Measurements from ENCODE around the gene CENPP.

Gene CENPP

DNA sequence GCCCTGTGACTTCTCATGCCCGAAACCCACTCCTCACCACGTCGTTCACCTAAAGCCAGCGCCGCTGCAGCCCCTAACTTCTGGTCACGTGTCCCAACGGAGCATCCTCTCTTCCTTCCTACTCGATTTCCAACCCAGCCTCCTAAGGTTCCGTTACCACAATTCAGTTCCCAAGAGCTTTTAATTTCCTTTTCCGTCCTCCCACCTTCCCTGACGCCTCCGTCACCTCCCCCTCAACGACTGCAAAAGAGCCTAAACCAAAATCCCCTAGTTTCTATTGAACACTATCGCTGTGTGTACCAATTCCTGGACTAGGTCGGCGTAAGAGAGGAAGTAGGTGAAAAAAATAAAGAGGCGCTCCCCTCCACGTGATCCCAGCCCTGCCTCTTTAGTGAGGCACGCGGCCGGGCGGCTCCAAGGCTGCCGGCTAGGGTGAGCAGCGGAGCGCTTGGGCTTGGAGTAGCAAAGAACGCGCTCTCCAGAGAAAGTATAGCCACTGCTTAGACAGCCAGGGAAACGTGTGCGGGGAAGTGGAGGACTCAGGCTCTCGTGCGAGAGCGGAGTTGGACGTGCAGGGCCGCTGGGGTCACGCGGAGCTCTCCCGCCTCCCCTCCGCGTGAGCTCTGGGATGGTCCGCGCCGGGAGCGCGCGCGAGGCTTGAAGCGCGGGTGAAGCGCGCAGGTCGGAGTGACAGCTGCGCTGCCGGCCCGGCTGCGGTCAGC, at the start of gene CENPP, which contains the start of gene NOL8:
CENPP (plus strand) TSS at position 685 of the 722 bp plus-strand sequence.
NOL8 (minus strand) TSS at position 82 of the 722 bp plus-strand sequence. CDS start 1,189 bp downstream, outside the sequence.
- peak; percentile 88 for DNase-seq

GRCh38 chr9:92276331-92277032, 49.3 kb upstream of the CENPP start:
- DNase-seq: no peak

- no peak for DNase-seq
Measured at GRCh38 chr9:92278110-92278509, 47.6 kb upstream of the CENPP start.

DNA sequence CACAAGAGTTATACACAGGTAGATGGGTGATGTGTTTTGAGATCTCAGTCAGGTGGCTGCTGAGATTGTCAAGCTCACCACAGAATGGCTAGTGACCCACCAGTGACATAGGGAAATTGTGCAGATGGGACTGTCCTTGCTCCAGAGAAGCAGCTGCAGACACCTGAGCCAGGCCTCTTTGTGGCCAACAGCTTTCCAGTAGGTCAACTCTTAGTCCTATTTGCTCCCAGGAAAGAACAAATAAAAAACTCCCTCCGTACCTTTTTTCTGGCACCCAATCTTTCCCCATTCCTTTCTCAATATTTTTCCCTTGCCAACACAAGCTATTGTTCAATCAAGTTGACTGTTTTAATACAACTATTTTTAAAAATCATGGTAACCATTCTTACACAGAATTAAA, 46.5 kb upstream of the CENPP start:
- DNase-seq: no peak

- DNase-seq: no peak
Measured at GRCh38 chr9:92289708-92290390, 35.9 kb upstream of the CENPP start.

GRCh38 chr9:92290785-92291429, 34.8 kb upstream of the CENPP start:
- no peak for DNase-seq

DNA sequence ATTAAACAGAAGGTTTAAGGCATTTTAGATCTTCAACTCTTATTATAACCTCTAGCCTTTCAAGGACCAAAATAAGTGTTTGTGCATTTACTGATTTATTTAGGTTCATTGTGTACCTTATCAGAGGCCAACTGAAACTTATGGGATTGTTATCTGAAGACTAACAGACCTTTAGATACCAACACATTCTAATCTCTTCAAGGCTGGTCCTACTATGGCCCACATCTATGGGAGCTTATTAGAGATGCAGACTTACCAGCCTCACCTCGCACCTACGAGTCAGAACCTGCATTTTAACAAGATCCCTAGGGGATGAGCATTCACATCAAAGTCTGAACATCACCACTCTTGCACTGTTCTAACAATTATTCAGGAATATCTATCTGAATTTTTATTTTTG, 34.2 kb upstream of the CENPP start:
- no peak for DNase-seq

DNA sequence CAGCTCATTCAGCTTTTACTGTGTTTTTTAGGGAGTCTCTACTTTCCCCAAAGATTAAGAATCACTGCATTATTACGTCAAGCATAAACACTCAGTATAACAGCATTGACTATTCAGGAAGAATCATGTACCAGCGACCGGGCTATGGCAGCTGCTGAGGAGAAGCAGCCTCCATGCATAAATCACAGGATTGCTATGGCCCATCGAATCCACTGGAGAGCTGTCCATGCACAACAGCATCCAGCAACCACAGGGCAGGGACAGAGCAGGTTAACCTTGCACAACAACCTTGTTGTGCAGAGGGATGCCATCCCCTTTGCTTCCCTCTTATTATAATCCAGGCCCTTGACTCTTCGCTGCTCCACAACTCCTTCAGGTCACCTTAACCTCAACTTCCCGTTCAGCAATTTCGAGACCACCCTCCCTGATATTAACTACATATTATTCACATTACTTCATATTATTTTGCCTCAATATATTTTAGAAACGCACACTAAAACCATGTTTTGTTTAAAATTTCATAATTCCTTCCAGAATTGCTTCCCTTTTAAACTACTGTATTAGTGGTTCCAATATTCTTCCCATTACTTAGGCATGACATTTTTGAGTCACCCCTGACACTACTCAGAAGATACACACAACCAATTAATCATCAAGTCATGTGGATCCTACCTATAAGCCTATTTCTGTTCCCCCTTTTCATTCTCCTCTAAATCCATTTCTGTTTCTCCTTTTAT, 33.2 kb upstream of the CENPP start:
- no peak for DNase-seq

GRCh38 chr9:92293075-92293354, 32.7 kb upstream of the CENPP start:
- no peak for DNase-seq

- DNase-seq: peak; percentile 100
Measured at GRCh38 chr9:92293452-92294296, 32.1 kb upstream of the CENPP start, which contains the start of gene IARS1. IARS1 (minus strand) TSS chr9:92293697; CDS start chr9:92289419, 4,278 bp downstream.

GRCh38 chr9:92294297-92294676, 31.5 kb upstream of the CENPP start:
- DNase-seq: no peak

DNA sequence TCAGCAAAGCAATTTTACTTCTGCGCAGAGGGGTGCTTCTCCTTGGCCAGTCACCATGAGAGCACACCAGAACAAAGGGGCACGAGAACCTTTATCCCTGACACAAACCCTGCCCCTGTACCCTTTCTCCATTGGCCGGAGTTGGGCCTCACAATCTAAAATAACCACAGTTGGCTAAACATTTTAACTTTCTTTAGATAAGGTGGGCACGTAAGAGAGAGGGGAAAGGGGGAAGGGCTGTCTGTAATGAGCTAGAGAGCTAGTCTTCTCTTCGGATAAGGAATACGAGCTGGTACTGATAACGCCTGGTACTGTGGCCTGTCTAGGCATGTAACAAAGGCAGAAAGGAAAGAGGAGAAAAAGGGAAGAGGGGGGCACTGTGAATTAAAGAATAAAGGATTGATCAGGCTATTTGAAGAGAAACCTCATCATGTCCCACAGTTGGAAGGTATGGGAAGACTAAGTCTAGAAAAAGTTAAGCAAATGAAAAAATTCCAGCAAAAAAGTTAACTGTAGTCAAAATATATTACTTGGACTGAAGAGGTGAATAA, 30.4 kb upstream of the CENPP start:
- DNase-seq: no peak

- DNase-seq: no peak
Measured at GRCh38 chr9:92295827-92296258, 29.9 kb upstream of the CENPP start.

GRCh38 chr9:92297611-92298010, 28.1 kb upstream of the CENPP start:
- DNase-seq: no peak

GRCh38 chr9:92298036-92298435, 27.7 kb upstream of the CENPP start:
- DNase-seq: no peak

GRCh38 chr9:92299116-92299515, 26.6 kb upstream of the CENPP start:
- DNase-seq: no peak

DNA sequence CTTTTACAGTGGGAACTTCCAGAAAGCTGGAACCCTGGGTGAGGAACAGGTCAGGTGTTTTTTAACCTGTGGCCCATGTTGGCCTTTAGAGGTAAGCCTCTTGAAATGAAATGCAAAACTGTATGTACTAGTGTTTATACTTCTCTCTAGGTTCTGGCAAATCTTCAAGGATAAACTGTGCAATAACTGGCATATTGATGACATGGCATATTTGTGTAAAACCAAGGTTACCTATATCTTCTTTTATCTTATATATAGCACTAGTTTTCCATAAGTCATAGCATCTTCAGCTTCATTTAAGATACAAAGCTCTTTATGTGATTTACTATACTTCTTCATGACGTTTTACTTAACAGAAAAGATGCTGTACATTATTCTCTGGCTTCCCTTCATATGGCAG, 24.8 kb upstream of the CENPP start:
- DNase-seq: no peak

GRCh38 chr9:92308893-92309292, 16.9 kb upstream of the CENPP start:
- DNase-seq: no peak

DNA sequence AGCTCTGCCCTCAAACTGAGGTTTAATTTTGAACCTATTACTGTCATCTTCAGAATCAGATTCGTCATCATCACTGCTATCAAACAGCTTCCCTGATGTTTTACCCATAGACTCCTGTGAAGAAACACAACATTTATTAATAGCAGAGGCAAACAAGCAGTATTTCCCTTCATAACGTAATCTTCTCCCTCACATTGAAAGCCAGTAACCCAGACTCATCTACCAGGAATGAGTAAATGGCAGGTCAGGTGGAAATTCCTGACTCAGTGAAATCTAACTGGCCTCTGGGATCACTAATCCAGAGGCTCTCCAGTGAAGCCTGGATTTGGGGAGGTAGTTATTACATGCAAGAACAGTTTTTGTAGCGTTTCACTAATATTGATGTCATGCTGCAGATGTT, 15.2 kb upstream of the CENPP start:
- DNase-seq: no peak

DNA sequence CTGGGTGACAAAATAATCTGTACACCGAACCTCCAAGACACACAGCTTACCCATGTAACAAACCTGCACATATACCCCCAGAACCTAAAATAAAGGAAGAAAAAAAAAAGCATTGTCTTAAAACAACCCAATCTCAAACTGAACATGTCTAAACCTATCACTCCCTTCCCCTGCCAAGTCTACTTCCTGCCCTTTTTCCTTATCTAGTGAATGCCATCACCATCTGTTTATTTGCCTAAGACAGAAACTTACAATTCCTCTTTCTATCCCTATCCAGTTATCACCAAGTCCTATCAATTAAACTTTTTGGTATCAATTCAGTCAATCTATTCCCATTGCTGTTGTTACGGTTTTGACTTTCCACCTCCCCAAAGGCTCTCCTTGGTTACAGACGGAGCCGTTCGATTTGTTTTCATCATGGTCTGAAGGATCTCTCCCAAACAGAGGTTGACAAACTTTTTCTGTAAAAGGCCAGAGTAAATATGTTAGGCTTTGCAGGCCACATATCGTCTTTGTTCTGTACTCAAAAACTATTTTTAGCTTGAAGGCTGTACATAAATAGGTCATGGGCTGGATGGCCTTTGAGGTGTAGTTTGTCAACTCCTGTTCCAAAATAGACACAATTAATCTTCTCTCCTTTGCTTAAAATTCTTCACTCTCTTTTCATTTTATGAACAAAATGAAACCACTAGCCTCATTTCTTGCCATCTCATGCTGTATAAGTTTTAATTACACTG, 12.7 kb upstream of the CENPP start:
- no peak for DNase-seq

DNA sequence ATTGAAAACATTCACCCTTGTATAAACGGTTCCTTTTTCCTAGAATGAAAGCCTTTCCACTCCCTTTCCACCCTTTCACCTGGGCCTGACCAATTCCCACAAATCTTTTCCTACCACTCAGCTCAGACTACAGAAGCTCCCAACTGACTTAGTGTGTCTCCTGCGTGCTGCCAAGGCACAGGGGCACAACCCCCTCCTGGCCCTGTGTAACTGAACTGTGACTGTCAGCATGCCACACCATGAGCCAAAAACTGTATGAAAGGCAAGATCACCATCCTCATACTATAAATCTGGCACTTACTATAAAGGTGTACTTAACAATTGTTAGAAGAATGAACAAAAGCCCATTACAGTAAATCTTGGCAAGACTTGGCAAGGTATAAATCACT, 12.1 kb upstream of the CENPP start:
- DNase-seq: no peak
